Adrenal gland (tissue), 5 donors: ENCODE data around the gene NDST1.
A peak's percentile ranks its signal among the peaks of the same experiment; 100 is the strongest.

ENCODE experiments used
- CTCF ChIP-seq, 6 experiments: fragments of 450-650 bp in 4 of 6; fragments of 200-600 bp in 2 of 6; sonication (generic) in 1 of 6; IDR thresholded peaks; 1 replicate in 5 of 6; 2 replicates in 1 of 6; pipeline versions ENCODE4 v1.5.1 to v1.8.0; 2016 to 2021; ENCODE audit warnings: antibody characterized with exemption in 6 of 6, mild to moderate bottlenecking in 2 of 6, moderate library complexity in 1 of 6
- POLR2A ChIP-seq, 2 donors: fragments of 450-650 bp; IDR thresholded peaks; one replicate each; pipeline ENCODE4 v1.6.1; 2017; ENCODE audit warnings: antibody characterized with exemption in 2 of 2, mild to moderate bottlenecking in 2 of 2, moderate library complexity in 1 of 2
- donor health status: DM: no; HTN: no; CAD: no.

DNA sequence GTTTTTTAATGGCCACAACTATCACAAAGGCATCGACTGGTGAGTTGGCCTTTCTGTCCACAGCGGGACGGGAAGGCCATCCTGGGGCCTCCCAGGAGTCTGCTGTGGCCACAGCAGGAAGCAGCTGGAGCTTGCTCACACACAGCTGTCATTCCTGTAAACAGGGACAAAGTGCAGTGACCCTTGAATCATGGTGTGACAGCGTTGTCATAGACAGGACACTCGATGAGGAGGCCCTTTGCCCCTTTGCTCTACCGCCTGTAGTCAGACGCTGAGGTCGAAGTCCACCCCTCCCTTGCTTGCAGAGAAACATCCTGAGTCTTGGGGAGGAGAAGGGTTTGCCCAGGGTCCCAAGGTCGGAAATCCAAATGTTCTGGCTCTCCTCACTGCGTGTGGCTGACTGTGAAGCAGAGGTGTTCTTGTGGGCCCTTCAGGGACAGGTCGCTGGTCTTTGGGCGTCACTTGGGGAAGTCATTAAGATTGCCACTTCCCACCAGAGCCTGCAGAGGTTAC is 35.1 kb downstream of the NDST1 start:
- no peak for TF ChIP-seq CTCF (IDR thresholded peaks at IDR 0.05)
- peak in 1 of 2 donors; percentile 14 for TF ChIP-seq POLR2A (IDR thresholded peaks at IDR 0.05)
